ENCODE measurements around the gene GMDS.
A peak's percentile ranks its signal among the peaks of the same experiment; 100 is the strongest.

The GMDS gene

GRCh38 chr6:2029130-2029794 is 216.1 kb downstream of the GMDS start:
- no peak for DNase-seq (ENCODE audit: low read depth)

GRCh38 chr6:2028457-2029038 is 216.9 kb downstream of the GMDS start:
- no peak for DNase-seq (ENCODE audit: low read depth)
- H3K4me3 ChIP-seq (ENCODE audit: low read depth, low read length), result no peak overlapping the region

More at GRCh38 chr6:2029130-2029794, 216.1 kb downstream of the GMDS start:
- H3K4me3 ChIP-seq (ENCODE audit: low read depth, low read length), result no peak overlapping the region

DNA sequence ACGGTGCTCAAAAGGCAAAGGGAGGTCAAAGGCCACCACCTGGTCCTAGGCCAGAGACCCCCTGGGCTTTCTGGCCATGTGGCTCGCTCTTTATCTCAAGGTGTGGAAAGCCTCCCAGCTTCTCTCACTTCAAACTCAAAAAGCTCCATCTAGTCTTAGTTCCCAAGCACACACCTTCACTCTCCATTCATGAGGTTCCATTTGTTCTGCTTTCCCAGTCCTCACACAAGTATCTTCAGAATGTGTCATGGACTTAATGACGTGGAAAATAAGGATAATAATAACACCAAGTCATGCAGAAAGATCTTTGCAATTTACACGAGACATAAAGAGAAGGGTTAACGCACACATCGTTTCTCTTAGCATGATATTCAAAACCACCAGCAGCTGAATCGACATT is 219.3 kb downstream of the GMDS start:
- no peak overlapping the region for H3K4me3 ChIP-seq (ENCODE audit: low read depth, low read length)
- no peak for DNase-seq (ENCODE audit: low read depth)

GRCh38 chr6:2021713-2022125 is 223.7 kb downstream of the GMDS start:
- peak; percentile 64 for DNase-seq (ENCODE audit: low read depth)
- H3K4me3 ChIP-seq (ENCODE audit: low read depth, low read length), result no peak overlapping the region

DNA sequence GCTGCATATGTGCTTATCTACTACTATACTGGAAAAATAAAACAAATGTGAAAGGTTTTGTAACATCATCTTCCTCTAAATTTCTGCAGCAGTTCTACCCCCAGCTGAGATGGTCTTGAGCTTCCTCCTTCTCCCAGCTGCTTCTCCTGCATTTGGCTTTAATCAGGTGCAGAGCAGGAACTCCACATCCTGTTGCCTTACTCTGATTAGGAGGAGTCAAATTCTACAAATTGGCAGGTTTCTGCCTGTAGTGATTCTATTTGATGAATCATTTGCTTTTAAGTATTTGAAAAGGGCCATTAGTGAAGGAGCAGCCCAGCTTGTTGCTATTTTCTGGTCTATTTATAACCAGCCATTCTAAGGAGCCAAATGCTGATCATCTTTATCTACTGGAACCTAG is 224.5 kb downstream of the GMDS start:
- no peak for DNase-seq (ENCODE audit: low read depth)

DNA sequence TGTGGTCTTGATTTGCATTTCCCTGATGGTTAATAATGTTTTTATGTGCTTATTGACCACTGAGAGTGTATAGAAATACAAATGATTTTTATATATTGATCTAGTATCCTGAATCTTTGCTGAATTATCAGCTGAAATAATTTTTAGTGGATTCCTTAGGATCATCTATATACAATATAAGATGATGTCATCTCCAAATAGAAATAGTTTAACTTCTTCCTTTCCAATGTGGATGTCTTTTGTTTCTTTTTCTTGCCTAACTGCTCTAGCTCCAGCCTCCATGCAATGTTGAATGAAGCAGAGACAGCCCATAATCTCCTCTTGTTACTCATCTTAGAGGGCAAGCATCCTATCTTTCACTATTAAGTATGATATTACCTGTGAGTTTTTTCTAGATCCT is 226.4 kb downstream of the GMDS start:
- no peak for DNase-seq (ENCODE audit: low read depth)
- no peak overlapping the region for H3K4me3 ChIP-seq (ENCODE audit: low read depth, low read length)

More for the DNA sequence above, 224.5 kb downstream of the GMDS start:
- H3K4me3 ChIP-seq (ENCODE audit: low read depth, low read length), result no peak overlapping the region

- no peak overlapping the region for H3K4me3 ChIP-seq (ENCODE audit: low read depth, low read length)
- DNase-seq (ENCODE audit: low read depth), result no peak
Observed at GRCh38 chr6:2016040-2016439, 229.4 kb downstream of the GMDS start.

GRCh38 chr6:2008383-2008976 is 236.9 kb downstream of the GMDS start:
- no peak overlapping the region for H3K4me3 ChIP-seq (ENCODE audit: low read depth, low read length)
- DNase-seq (ENCODE audit: low read depth), result no peak

DNA sequence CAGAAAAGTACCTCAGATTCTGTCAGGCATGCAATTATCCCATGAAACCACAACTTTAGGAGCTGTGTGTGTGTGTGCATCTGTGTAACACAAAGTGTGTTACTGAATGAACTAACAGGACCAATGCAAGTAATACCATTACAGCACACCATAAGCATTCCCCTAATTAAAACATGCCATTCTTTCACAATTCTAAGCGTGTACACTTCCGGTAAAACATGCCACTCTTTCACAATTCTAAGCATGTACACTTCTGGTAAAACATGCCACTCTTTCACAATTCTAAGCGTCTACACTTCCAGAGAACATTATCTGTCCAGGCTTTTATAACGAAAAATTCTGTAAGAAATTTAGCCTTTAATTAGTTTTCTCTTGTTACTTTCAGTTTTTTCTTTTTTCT is 238.2 kb downstream of the GMDS start:
- no peak for DNase-seq (ENCODE audit: low read depth)
- no peak overlapping the region for H3K4me3 ChIP-seq (ENCODE audit: low read depth, low read length)

GRCh38 chr6:2004888-2005287 is 240.5 kb downstream of the GMDS start:
- no peak overlapping the region for H3K4me3 ChIP-seq (ENCODE audit: low read depth, low read length)
- no peak for DNase-seq (ENCODE audit: low read depth)

DNA sequence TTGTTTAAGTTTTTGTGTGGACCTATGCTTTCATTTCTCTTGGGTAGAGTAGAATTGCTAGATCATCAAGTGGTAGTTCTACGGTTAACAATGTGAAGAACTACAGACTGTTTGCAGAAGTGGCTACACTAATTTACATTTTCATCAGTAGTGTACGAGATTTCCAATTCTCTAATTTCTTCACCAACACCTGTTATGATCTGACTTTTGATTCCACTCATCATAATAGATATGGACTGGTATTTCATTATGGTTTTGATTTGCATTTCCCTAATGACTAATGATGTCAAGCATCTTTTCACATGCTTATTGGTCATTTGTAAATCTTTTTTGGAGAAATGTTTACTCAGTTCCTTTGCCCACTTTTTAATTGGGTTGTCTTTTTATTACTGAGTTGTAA is 244.4 kb downstream of the GMDS start:
- no peak for DNase-seq (ENCODE audit: low read depth)
- H3K4me3 ChIP-seq (ENCODE audit: low read depth, low read length), result no peak overlapping the region

DNA sequence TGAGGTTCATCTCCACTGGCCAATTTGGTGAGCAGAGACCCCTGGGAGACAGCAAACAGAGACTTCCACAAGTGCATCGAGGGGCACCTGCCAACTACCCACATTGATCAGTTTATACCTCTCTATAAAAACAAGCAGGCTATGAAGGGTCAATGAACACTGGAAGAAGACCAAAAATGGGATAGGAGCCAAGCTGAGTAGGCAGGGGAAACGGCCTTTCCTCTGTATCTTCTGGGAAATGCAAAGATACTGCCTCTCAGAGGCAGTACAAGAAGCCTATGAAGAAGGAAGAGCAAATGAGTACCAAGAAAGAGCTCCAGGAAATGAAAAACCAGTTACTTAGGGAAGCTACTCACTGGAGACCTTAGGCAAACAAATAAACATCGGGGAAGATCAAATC is 247.7 kb downstream of the GMDS start:
- H3K4me3 ChIP-seq (ENCODE audit: low read depth, low read length), result no peak overlapping the region
- no peak for DNase-seq (ENCODE audit: low read depth)

GRCh38 chr6:1995636-1996035 is 249.8 kb downstream of the GMDS start:
- DNase-seq (ENCODE audit: low read depth), result no peak
- H3K4me3 ChIP-seq (ENCODE audit: low read depth, low read length), result no peak overlapping the region

GRCh38 chr6:1993042-1993441 is 252.4 kb downstream of the GMDS start:
- DNase-seq (ENCODE audit: low read depth), result no peak
- no peak overlapping the region for H3K4me3 ChIP-seq (ENCODE audit: low read depth, low read length)

DNA sequence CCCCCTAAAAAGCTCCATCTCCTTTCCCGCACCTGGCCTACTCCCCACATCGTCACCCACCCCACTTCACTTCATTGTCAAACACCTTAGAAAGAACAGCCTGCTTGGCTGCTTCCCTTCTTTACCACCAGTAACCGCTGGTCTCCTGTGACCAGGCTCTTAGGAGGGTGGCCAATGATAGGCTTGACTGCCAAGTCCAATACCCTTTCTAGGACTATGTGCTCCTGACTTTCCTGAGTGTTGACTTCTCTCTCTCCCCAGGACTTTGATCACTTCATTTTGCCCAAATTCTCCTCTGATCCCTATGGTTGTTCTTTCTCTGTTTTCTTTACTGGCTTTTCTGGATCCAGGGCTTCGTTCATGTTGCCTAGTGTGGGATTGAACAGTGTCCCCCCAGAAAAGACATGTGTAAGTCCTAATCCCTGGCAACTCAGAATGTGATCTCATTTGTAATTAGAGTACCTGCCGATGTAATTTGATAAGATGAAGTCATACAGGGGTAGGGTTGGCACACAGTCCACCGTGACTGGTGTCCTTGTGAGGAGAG is 254.0 kb downstream of the GMDS start:
- H3K4me3 ChIP-seq (ENCODE audit: low read depth, low read length), result no peak overlapping the region

DNA sequence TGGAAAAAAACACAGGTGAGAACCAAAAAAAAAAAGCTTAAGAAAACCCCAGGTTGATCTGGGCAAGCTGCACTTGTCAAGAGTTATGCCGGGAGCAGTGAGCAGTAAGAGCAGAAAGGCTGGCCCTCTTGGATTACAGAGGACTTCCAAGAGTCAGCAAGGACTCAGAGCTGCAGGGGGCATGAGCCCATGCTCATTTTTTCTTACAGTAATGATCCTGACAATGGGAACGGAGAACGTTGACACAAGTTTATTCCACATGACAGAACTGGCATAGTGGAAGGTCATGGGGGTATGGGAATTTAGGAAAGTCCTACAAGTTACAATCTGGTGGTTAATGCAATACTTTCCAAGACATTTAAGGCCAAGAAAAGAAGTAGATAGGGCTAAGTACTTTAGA is 256.6 kb downstream of the GMDS start:
- no peak for DNase-seq (ENCODE audit: low read depth)
- H3K4me3 ChIP-seq (ENCODE audit: low read depth, low read length), result no peak overlapping the region

More for the DNA sequence above, 254.0 kb downstream of the GMDS start:
- no peak for DNase-seq (ENCODE audit: low read depth)

DNA sequence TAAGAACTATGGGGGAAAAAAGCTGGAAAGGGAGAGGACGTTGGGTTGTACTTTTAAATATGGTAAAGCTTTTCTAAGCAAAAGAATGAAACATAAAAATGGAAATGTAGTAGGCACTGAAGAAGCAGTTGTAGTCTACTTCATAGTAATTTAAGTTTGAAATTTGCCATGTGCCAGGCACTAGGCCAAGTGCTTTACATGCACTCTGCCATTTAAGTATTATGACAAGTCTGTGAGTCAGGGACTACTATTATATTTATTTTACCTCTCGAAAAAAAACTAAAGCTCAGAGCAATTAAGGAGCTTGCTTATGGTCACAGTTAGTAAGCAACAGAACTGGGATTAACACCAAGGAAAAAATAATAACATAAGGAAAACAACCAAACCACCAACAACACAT is 257.8 kb downstream of the GMDS start:
- DNase-seq (ENCODE audit: low read depth), result peak; percentile 51
- no peak overlapping the region for H3K4me3 ChIP-seq (ENCODE audit: low read depth, low read length)

GRCh38 chr6:1986454-1987243 is 258.8 kb downstream of the GMDS start:
- no peak for DNase-seq (ENCODE audit: low read depth)
- no peak overlapping the region for H3K4me3 ChIP-seq (ENCODE audit: low read depth, low read length)

DNA sequence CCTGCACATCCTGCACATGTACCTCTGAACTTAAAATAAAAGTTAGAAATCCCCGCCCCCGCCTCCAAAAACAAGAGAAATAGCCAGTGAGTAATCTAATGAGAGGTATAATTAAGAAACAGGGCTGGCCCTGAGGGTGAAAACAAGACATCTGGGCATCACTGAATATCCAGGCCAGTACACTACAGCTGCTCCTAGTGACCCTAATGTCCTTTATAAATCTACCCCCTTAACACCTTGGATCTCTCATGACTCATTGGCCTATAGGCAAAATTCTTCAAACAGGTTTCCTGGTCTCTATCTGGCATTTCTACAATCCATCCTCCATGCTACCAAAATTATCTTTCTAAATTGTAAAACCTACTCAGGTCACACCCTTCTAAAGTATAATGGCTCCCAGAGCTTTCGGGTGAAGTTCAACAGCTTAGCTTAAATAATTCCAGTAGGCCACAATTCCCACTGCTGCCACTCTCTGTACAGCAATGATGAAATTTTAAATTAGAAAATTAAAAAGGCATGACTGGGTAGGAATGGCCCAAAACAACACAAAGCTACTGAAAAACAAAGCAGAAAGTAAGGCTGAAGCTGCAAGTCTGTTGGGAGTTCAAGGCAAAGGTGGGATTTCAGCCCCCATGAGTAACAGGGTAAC is 260.9 kb downstream of the GMDS start:
- H3K4me3 ChIP-seq (ENCODE audit: low read depth, low read length), result no peak overlapping the region
- DNase-seq (ENCODE audit: low read depth), result no peak

GRCh38 chr6:1983850-1984249 is 261.6 kb downstream of the GMDS start:
- H3K4me3 ChIP-seq (ENCODE audit: low read depth, low read length), result no peak overlapping the region
- no peak for DNase-seq (ENCODE audit: low read depth)

All from skeletal muscle cell (primary cell).